ENCODE measurements around the gene GCN1. TPM values are rescaled to one million over a fixed set of nuclear protein-coding genes. Genes with fewer than 3 reads are reported as not detected.

GCN1 gene
- total RNA-seq, 1 experiment from 2014 or later: 181 TPM

DNA sequence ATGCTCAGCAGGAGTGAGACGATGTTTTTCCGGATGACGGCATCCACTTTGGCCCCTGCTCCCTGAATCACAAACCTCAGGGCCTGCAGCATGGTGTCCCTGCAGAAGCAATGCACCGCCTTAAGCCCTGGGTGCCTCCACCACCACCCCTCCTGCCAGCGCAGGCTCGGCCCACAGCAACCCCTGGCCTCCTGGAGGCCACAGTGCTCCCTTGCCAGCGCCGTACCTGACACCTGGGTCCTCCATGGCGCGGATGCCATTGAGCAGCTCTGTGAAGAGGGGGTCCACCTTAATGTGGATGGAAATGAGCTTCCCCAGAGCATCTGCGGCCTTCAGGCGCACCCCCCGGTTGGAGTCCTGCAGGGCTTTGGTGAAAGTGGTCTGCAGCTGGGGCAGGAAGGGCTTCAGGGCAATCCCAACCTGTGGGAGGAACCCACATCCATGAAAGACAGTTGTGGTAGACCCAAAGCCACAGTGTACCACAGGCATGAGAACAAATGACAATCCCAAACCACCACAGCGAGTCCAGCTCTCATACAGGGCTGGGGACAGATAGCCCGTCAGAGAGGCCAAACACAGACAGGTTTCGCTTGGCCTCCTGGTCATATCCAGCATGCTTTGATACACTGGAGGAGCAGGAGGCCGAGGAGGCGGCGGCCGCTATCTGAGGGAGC lies 60.1 kb downstream of the GCN1 start:
- POLR2A ChIA-PET: no interaction called here
- no peaks in the 10 kb centered on the region for H3K9me3 Mint-ChIP-seq
- DNase-seq (ENCODE audit: low spot score): no peak

DNA sequence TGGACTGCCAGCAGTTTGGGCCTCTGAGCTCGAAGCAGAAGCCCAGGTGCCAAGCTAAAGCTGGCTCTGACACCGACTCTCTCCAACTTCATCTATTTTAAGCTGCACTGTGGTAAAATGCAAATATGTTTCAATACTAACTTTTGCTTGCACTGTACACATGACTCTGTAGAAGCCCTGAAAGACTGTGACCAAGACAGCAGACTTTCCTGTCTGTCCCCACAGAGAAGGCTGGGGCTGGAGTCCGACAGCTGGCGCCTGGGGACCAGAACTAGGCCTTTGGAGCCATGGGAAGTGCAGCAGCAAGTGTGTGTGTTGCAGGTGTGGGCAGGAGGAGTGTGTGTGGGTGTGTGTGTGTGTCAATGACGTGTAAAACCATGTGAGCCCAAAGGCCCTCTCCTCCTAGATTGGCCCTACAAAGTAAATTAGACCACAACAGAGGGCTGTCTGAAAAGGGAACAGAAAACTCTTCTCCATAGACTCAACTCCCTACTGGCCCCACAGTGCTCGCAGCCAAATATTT lies 61.6 kb downstream of the GCN1 start:
- peaks cover 85% of the 10 kb centered on the region for H3K36me3 Mint-ChIP-seq
- ChIA-PET CTCF (no interaction called here), POLR2A (no interaction called here)
- H3K27me3 Mint-ChIP-seq (ENCODE audit: low read depth): no peaks in the 10 kb centered on the region
- no peaks in the 10 kb centered on the region for H3K9me3 Mint-ChIP-seq
- H3K4me3 Mint-ChIP-seq: no peak overlapping the region
- ATAC-seq (no peak), DNase-seq (ENCODE audit: low spot score) (no peak)
- no peaks in the 10 kb centered on the region for H3K4me1 Mint-ChIP-seq
- no peak overlapping the region for H3K27ac Mint-ChIP-seq
- TF ChIP-seq JUN (CRISPR knock-in tag; IDR thresholded peaks at IDR 0.05) (no peak), ZNF396 (CRISPR knock-in tag; IDR thresholded peaks at IDR 0.05; ENCODE audit: borderline replicate concordance) (no peak), GRHL2 (CRISPR knock-in tag; IDR thresholded peaks at IDR 0.05; ENCODE audit: insufficient replicate concordance, severe bottlenecking) (no peak), ZNF423 (CRISPR knock-in tag; IDR thresholded peaks at IDR 0.05) (no peak), ATF1 (CRISPR knock-in tag; IDR thresholded peaks at IDR 0.05) (no peak), TEAD1 (CRISPR knock-in tag; IDR thresholded peaks at IDR 0.05) (no peak), FOXK1 (CRISPR knock-in tag; IDR thresholded peaks at IDR 0.05) (no peak)
- TF ChIP-seq, protein P1, sequence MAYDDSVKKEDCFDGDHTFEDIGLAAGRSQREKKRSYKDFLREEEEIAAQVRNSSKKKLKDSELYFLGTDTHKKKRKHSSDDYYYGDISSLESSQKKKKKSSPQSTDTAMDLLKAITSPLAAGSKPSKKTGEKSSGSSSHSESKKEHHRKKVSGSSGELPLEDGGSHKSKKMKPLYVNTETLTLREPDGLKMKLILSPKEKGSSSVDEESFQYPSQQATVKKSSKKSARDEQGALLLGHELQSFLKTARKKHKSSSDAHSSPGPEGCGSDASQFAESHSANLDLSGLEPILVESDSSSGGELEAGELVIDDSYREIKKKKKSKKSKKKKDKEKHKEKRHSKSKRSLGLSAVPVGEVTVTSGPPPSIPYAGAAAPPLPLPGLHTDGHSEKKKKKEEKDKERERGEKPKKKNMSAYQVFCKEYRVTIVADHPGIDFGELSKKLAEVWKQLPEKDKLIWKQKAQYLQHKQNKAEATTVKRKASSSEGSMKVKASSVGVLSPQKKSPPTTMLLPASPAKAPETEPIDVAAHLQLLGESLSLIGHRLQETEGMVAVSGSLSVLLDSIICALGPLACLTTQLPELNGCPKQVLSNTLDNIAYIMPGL (CRISPR knock-in tag; IDR thresholded peaks at IDR 0.05): no peak
- TF ChIP-seq, protein P2, sequence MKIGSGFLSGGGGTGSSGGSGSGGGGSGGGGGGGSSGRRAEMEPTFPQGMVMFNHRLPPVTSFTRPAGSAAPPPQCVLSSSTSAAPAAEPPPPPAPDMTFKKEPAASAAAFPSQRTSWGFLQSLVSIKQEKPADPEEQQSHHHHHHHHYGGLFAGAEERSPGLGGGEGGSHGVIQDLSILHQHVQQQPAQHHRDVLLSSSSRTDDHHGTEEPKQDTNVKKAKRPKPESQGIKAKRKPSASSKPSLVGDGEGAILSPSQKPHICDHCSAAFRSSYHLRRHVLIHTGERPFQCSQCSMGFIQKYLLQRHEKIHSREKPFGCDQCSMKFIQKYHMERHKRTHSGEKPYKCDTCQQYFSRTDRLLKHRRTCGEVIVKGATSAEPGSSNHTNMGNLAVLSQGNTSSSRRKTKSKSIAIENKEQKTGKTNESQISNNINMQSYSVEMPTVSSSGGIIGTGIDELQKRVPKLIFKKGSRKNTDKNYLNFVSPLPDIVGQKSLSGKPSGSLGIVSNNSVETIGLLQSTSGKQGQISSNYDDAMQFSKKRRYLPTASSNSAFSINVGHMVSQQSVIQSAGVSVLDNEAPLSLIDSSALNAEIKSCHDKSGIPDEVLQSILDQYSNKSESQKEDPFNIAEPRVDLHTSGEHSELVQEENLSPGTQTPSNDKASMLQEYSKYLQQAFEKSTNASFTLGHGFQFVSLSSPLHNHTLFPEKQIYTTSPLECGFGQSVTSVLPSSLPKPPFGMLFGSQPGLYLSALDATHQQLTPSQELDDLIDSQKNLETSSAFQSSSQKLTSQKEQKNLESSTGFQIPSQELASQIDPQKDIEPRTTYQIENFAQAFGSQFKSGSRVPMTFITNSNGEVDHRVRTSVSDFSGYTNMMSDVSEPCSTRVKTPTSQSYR (CRISPR knock-in tag; IDR thresholded peaks at IDR 0.05): no peak
- TF ChIP-seq, protein P3, sequence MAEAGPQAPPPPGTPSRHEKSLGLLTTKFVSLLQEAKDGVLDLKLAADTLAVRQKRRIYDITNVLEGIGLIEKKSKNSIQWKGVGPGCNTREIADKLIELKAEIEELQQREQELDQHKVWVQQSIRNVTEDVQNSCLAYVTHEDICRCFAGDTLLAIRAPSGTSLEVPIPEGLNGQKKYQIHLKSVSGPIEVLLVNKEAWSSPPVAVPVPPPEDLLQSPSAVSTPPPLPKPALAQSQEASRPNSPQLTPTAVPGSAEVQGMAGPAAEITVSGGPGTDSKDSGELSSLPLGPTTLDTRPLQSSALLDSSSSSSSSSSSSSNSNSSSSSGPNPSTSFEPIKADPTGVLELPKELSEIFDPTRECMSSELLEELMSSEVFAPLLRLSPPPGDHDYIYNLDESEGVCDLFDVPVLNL (CRISPR knock-in tag; IDR thresholded peaks at IDR 0.05; ENCODE audit: borderline replicate concordance, low read depth): no peak
- TF ChIP-seq, protein P4, sequence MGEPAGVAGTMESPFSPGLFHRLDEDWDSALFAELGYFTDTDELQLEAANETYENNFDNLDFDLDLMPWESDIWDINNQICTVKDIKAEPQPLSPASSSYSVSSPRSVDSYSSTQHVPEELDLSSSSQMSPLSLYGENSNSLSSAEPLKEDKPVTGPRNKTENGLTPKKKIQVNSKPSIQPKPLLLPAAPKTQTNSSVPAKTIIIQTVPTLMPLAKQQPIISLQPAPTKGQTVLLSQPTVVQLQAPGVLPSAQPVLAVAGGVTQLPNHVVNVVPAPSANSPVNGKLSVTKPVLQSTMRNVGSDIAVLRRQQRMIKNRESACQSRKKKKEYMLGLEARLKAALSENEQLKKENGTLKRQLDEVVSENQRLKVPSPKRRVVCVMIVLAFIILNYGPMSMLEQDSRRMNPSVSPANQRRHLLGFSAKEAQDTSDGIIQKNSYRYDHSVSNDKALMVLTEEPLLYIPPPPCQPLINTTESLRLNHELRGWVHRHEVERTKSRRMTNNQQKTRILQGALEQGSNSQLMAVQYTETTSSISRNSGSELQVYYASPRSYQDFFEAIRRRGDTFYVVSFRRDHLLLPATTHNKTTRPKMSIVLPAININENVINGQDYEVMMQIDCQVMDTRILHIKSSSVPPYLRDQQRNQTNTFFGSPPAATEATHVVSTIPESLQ (CRISPR knock-in tag; IDR thresholded peaks at IDR 0.05): no peak
- TF ChIP-seq, protein P5, sequence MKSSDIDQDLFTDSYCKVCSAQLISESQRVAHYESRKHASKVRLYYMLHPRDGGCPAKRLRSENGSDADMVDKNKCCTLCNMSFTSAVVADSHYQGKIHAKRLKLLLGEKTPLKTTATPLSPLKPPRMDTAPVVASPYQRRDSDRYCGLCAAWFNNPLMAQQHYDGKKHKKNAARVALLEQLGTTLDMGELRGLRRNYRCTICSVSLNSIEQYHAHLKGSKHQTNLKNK (CRISPR knock-in tag; IDR thresholded peaks at IDR 0.05): no peak
- TF ChIP-seq, protein P6, sequence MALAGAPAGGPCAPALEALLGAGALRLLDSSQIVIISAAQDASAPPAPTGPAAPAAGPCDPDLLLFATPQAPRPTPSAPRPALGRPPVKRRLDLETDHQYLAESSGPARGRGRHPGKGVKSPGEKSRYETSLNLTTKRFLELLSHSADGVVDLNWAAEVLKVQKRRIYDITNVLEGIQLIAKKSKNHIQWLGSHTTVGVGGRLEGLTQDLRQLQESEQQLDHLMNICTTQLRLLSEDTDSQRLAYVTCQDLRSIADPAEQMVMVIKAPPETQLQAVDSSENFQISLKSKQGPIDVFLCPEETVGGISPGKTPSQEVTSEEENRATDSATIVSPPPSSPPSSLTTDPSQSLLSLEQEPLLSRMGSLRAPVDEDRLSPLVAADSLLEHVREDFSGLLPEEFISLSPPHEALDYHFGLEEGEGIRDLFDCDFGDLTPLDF (CRISPR knock-in tag; IDR thresholded peaks at IDR 0.05): no peak

More for the DNA sequence above, 60.1 kb downstream of the GCN1 start:
- ATAC-seq: no peak
- TF ChIP-seq ZNF416 (CRISPR knock-in tag; IDR thresholded peaks at IDR 0.05) (no peak), NFE2L1 (CRISPR knock-in tag; IDR thresholded peaks at IDR 0.05) (no peak), NR3C1 (CRISPR knock-in tag; conservative IDR thresholded peaks at IDR 0.05; ENCODE audit: low read depth) (no peak), CREB1 (CRISPR knock-in tag; IDR thresholded peaks at IDR 0.05) (no peak)
- TF ChIP-seq, protein P7, sequence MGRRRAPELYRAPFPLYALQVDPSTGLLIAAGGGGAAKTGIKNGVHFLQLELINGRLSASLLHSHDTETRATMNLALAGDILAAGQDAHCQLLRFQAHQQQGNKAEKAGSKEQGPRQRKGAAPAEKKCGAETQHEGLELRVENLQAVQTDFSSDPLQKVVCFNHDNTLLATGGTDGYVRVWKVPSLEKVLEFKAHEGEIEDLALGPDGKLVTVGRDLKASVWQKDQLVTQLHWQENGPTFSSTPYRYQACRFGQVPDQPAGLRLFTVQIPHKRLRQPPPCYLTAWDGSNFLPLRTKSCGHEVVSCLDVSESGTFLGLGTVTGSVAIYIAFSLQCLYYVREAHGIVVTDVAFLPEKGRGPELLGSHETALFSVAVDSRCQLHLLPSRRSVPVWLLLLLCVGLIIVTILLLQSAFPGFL (CRISPR knock-in tag; IDR thresholded peaks at IDR 0.05; ENCODE audit: borderline replicate concordance): no peak
- Mint-ChIP-seq H3K4me3 (no peak overlapping the region), H3K27ac (no peak overlapping the region), H3K36me3 (peaks cover 82% of the 10 kb centered on the region), H3K27me3 (ENCODE audit: low read depth) (no peaks in the 10 kb centered on the region), H3K4me1 (no peaks in the 10 kb centered on the region)
- CTCF ChIA-PET: no interaction called here
